ENCODE data around the gene ZNF143. TPM values are rescaled to one million over a fixed set of nuclear protein-coding genes. Genes with fewer than 3 reads are reported as not detected.

ZNF143 gene
- total and polyA plus RNA-seq, 10 donors = 12.1 to 42.5 (median 32.9) TPM

DNA sequence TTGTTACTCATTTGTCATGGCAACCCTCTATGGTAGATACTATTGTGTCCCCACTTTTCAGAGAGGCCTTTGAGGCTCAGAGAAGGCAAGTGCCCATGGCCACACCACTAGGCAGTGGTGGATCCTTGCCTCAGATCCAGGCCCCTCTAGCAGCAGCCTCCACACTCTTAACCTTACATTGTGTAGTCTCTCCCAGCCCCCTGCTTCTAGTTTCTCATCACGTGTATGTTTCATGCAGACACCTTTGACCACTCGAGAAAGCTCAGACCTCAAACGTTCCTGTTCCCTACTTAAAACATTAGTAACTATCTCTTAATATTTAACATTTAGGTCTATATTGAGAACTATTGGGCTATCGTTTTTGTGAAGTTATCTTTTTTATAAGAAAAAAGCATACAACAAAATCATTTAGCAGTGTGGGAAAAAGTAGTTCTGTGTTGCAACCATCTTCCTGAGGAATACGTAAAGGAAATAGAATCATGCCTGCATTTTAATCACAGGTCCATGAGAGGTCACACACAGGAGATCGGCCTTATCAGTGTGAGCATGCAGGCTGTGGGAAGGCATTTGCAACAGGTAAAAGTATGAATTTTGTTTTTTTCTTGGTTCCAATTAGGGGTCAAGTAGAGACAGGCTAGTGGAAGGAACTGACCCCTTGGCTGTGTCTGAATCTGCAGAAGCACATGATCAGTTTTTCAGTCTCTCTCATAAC is 35.1 kb downstream of the ZNF143 start:
- Histone ChIP-seq H3K9me3 (no peaks in the 10 kb centered on the region), H3K4me1 (no peaks in the 10 kb centered on the region), H3K27ac (no peak overlapping the region), H3K36me3 (peaks cover 2 to 100% (median 88%) of the 10 kb centered on the region in 6 donors), H3K4me3 (no peak overlapping the region), H3K27me3 (replicated peaks in 1 of 7) (no peaks in the 10 kb centered on the region)
- intact Hi-C loops (cut with DNase I; ENCODE audit: low total_unique reads) = no loop called here
- TF ChIP-seq POLR2AphosphoS5 (IDR thresholded peaks at IDR 0.05) (no peak), POLR2A (IDR thresholded peaks at IDR 0.05) (no peak), CTCF (IDR thresholded peaks at IDR 0.05 in 8 of 11, conservative IDR thresholded peaks at IDR 0.05 in 3 of 11) (no peak)
- 82 to 92% (median 86%) methylated on average over 6 of the region's 6 CpGs for WGBS, 5 donors
- no peak for DNase-seq

DNA sequence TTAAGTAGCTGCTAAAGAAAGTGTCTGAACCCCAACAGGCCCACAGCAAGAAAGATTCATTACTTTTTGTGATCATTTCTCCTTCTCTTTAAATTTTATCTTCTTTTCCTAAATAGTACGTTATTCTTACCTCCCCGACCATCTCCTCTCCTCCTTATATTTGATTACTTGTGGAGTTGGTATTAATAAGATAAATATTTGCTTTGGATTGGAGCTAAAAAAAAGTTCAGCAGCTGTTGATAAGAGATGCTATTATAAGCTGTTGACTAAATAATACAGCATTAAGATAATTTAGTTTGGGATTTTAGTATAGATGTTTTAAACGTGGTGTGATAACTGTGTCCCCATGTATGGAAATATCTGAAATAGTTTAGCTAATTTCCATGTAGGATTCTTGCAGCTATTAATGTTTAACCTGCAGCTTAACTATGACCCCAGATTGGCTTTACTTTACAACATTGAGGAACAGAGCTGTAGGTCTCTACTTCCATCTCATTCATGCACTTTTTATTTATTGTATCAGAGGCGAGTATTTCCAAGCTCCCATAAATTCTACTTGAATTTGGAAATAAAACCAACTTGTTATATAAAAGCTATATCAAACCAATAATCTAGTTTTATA is 37.8 kb downstream of the ZNF143 start:
- intact Hi-C loops (cut with DNase I; ENCODE audit: low total_unique reads) = no loop called here
- Histone ChIP-seq H3K9me3 (no peaks in the 10 kb centered on the region), H3K36me3 (peaks cover 6 to 100% (median 83%) of the 10 kb centered on the region in 6 donors), H3K4me1 (peaks cover 0 to 3% (median 0%) of the 10 kb centered on the region in 6 donors), H3K4me3 (no peak overlapping the region), H3K27me3 (replicated peaks in 1 of 7) (no peaks in the 10 kb centered on the region), H3K27ac (no peak overlapping the region)
- WGBS, 5 donors = 95 to 98% (median 96%) methylated on average over 4 of the region's 4 CpGs
- no peak for DNase-seq
- TF ChIP-seq CTCF (IDR thresholded peaks at IDR 0.05 in 8 of 11, conservative IDR thresholded peaks at IDR 0.05 in 3 of 11) (no peak), POLR2A (IDR thresholded peaks at IDR 0.05) (no peak), POLR2AphosphoS5 (IDR thresholded peaks at IDR 0.05) (no peak)

- Histone ChIP-seq H3K27ac (no peak overlapping the region), H3K4me3 (no peak overlapping the region), H3K36me3 (peaks cover under 1 to 95% (median 28%) of the 10 kb centered on the region in 6 donors), H3K4me1 (peaks cover 0 to 18% (median 6%) of the 10 kb centered on the region in 6 donors), H3K27me3 (replicated peaks in 1 of 7) (no peaks in the 10 kb centered on the region), H3K9me3 (no peaks in the 10 kb centered on the region)
- WGBS, 5 donors = 49 to 55% (median 52%) methylated on average over 6 of the region's 6 CpGs
- TF ChIP-seq POLR2A (IDR thresholded peaks at IDR 0.05) = no peak
- TF ChIP-seq CTCF (IDR thresholded peaks at IDR 0.05 in 8 of 11, conservative IDR thresholded peaks at IDR 0.05 in 3 of 11) = peak; percentile 64 to 92 (median 84)
- TF ChIP-seq POLR2AphosphoS5 (IDR thresholded peaks at IDR 0.05) = peak in 1 of 3 donors; percentile 36
- intact Hi-C loops (cut with DNase I; ENCODE audit: low total_unique reads) = loop anchor here (5.0 to 10.0 kb wide), 2 partner anchors 342 to 489 kb away; no protein-coding TSS in a partner anchor
- peak; percentile 82 for DNase-seq
These were observed 45.9 kb downstream of the ZNF143 start for GRCh38 chr11:9506489-9507276.
